ENCODE results near the gene TSC22D4.

Gene TSC22D4

GRCh38 chr7:100492738-100493475 lies 13.9 kb upstream of the TSC22D4 start:
- DNase-seq (ENCODE audit: low spot score): no peak

DNA sequence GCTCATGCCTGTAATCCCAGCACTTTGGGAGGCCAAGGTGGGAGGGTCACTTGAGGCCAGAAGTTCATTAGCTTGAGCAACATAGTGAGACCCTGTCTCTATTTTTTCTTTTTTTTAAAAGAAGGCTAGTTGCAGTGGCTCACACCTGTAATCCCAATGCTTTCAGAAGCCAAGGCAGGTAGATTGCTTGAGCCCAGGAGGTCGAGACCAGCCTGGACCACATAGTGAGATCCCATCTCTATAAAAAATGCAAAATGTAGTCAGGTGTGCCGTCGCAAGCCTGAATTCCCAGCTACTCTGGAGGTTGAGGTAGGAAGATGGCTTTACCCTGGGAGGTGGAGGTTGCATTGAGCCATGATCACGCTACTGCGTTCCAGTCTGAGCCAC lies 12.2 kb upstream of the TSC22D4 start:
- no peak for DNase-seq (ENCODE audit: low spot score)

DNA sequence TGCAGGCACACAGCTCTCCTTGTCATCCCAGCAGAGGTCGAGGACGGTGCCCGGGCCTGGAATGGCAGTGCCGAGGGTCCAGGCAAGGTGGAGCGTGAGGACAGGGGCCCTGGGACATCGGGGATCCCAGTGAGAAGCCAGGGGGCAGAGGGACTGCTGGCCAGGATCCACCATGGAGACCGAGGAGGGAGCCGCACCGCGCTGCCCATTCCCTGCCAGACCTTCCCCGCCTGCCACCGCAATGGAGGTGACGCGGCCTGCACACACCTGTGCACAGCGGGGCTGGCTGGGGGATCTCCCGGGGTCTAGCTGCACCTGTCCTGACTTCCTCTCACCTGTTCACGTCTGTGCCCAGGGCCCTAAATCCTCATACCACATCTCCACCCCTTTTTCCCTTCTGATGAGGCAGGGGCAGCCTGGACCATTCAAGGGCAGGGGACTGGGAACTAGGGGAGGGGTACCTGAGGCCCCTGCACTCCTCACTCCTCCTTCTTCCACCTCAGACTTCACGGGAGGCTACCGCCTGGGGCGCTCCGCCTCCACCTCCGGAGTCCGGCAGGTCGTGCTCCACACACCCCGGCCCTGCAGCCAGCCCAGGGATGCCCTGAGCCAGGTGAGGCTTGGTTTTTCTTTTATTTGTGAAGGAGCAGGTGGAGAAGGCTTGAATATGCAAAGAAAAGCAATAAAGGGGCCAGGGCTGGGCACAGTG lies 11.6 kb upstream of the TSC22D4 start:
- DNase-seq (ENCODE audit: low spot score): no peak

- peak; percentile 99 for DNase-seq (ENCODE audit: low spot score)
Measured at GRCh38 chr7:100489824-100490223, 10.8 kb upstream of the TSC22D4 start.

DNA sequence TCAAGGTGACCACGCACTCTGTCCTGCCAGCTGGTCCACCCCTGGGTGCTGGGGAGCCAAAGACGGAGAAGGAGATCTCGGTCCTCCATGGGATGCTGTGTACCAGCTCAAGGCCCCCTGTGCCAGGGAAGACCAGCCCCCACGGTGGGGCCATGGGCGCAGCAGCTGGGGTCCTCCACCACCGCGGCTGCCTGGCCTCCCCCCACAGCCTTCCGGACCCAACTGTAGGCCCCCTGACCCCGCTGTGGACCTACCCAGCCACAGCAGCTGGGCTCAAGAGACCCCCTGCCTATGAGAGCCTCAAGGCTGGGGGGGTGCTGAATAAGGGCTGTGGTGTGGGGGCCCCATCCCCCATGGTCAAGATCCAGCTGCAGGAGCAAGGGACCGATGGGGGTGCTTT lies 10.1 kb upstream of the TSC22D4 start:
- no peak for DNase-seq (ENCODE audit: low spot score)

DNA sequence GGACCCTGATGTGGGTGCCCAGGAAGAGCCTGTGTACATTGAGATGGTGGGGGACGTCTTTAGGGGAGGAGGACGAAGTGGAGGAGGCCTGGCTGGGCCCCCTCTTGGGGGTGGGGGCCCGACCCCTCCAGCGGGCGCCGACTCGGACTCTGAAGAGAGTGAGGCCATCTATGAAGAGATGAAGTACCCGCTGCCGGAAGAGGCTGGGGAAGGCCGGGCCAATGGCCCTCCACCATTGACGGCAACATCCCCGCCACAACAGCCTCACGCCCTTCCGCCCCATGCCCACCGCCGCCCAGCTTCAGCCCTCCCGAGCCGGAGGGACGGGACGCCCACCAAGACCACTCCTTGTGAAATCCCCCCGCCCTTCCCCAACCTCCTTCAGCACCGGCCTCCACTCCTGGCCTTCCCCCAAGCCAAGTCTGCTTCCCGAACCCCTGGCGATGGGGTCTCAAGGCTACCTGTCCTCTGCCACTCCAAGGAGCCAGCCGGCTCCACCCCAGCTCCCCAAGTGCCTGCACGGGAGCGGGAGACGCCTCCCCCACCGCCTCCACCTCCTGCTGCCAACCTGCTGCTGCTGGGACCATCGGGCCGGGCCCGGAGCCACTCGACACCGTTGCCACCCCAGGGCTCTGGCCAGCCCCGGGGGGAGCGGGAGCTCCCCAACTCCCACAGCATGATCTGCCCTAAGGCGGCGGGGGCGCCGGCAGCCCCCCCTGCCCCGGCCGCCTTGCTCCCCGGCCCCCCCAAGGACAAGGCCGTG lies 9.5 kb upstream of the TSC22D4 start:
- DNase-seq (ENCODE audit: low spot score): no peak

DNA sequence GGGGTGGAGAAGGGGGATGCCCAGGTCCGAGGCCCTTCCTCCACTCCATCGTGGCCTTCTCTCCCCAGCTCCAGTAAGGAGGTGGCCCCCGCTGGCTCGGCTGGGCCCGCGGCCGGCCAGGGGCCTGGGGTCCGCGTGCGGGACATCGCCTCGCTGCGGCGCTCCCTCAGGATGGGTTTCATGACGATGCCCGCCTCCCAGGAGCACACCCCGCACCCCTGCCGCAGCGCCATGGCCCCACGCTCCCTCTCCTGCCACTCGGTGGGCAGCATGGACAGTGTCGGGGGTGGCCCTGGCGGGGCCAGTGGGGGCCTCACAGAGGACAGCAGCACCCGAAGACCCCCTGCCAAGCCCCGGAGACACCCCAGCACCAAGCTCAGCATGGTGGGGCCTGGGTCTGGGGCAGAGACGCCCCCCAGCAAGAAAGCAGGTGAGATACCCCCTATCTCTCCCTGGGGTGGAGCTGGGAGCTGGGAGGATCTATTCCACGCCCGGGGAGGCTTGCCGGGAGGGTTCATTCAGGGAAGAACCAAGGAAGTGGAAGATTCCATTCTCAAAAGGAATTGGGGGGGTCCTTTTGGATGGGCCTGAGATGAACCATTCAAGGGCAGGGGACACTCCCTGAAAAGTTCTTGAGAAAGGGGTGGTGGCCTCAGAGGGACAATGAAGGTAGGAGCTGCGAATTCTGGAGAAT lies 7.9 kb upstream of the TSC22D4 start:
- no peak for DNase-seq (ENCODE audit: low spot score)

- DNase-seq (ENCODE audit: low spot score): no peak
Measured at GRCh38 chr7:100486111-100486636, 7.2 kb upstream of the TSC22D4 start.

- DNase-seq (ENCODE audit: low spot score): no peak
Measured at GRCh38 chr7:100485471-100485876, 6.5 kb upstream of the TSC22D4 start.

- no peak for DNase-seq (ENCODE audit: low spot score)
Measured at GRCh38 chr7:100484673-100485045, 5.6 kb upstream of the TSC22D4 start.

DNA sequence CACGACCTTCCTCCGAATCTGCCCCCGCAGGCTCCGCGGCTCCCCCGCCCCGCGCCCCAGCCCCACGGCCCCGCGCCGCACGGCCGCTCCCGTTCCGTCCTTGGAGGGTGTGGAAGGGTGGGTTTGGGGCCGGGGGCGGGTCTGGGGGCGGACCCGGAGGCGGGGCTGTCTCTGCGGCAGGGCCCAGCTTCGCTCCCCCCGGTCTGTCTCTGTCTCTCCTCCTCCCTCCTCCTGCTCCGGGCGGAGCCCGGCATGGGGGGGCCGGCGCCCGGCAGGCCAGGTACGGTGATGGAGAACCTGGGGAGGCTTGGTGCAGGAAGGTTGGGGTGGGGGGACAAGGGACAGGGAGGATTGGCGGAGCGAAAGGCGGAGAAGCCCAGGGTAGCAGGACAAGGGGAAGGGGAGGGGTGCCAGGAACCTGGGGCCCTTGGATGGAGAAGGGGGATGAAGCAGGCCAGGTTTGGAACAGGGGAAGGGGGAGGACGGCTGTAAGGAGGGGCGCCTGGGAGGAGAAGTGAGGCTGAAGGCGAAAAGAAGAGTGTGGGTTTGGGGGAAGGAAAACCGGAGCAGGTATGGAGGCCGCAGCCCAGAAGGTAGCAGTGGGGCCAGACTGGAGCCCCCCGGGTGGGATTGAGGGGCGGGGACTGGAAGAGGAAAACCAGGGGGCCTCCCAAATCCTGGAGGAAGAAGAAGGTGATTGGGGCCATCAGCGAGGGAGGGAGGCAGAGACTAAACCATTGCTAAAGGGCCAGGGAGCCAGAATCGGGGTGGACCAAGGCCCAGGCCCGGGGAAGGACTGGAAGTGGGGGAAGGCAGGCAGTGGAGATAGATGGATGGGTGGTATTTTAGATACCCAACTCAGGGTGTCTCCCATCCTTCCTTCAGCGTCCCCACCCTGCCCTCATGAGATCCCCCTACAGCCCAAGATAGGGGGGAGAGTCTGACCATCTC lies 5.0 kb upstream of the TSC22D4 start, which contains the start of gene NYAP1:
TSS of gene NYAP1 (plus strand) at position 206 of the 951 bp plus-strand sequence. CDS start 1,385 bp downstream, outside the sequence.
- DNase-seq (ENCODE audit: low spot score): peak; percentile 35

DNA sequence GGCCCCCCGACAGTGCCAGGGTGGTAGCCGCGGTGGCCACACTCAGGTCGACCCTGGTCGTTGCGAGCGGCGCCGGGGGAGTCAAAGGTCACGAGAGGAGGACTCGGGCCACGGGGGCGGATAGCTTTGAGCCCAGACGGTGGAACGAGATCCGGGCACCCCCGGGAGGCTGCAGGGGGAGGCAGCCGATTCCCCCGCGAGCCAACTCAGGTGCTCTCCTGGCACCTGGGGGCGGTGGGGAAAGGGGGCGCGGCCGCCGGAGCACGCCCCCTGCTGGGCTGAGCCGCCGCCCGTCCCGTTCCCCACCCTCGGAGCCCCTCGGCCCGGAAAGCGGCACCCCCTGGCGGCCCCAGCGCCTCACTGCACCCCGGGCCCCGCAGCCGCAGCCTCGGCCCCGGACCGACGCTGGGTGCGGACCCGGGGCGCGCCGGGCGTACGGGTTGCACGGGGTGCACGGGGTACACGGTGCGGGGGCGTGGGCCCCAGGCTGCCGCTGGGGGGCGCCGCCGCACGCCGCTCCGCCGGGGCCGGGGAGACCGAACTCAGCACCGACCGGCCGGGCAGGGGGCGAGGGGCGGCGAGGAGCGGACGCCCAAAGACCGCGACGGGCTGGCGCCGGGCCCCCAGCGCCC lies 4.2 kb upstream of the TSC22D4 start:
- DNase-seq (ENCODE audit: low spot score): peak; percentile 29

- no peak for DNase-seq (ENCODE audit: low spot score)
Measured at GRCh38 chr7:100482728-100483089, 3.7 kb upstream of the TSC22D4 start.

- no peak for DNase-seq (ENCODE audit: low spot score)
Measured at GRCh38 chr7:100481466-100481865, 2.5 kb upstream of the TSC22D4 start.

GRCh38 chr7:100477871-100478267 lies 1.1 kb downstream of the TSC22D4 start:
- DNase-seq (ENCODE audit: low spot score): no peak

DNA sequence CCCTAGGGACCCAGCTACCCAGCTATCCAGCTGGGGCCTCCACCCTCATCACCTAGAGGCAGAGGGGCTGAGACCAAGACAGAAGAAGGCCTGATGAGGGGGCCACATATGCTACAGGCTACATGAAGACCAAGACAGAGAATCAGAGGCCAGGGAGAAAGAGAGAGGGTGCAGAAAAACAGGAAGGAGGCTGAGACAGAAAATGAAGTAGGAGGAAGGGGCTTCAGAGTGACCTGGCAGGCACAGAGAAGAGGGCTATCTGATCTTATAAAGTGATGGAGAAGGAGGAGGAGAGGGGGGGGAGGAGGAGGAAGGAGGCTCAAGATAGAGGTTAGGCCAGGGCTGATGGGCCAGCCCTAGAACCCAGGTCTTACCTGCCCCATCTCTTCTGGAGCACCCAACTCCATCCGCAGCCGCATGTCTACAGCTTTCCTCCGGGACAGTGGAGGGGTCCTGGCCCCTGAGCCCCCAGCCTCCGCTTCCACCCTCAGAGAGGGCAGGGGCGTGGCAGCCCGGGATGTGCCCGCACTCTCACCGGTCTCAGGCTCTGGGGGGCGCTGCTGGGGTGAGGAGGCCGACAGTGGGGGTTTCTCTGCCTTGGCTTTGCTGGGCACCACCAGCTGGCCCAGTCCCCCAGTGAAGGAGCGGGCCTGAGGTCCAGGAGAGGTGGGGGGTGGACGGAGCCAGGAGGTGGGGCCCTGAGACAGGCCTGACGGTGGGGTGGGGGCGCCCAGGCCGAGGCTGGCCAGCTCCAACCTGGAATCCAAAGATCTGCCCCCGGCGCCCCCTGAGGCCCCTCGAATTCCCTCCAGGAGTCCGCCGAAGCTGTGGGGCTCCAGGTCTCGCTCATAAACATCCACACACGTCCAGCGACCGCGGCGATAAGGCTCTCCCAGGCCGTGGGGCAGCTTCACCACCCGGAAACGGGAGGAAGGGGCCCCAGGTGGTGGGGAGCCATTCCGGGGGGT lies 1.8 kb downstream of the TSC22D4 start:
- DNase-seq (ENCODE audit: low spot score): no peak

DNA sequence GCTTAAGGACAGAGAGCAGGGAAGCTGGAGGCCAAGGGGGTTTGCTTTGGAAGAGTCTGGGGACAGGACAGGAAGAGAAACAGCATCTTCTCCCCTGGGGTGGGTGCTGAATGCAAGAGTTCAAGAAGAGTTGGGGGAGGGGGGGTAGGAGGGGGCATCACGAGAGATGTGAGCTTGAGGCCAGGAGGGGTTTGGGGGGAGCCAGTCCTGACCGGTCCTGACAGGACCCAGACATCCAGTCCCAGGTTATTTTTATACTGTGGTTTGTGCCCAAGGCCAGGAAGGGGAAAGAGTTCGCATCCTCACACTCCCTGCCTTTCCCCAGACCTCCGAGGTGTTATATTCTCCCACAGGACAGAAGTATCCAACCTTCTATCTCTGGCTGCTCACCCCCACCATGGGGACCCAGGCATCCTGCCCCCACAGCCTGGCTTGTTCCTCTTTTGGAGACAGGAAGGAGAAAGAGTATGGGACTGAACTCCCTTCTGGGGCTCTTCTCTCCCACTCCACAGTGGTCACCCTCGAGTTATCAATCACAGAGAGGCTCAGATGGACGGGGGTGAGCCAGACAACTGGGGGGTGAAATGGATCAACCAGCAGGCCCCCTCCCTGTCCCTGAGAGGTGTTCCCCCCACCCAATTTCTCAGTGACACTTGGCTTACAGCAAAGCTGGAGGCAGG lies 2.8 kb downstream of the TSC22D4 start:
- no peak for DNase-seq (ENCODE audit: low spot score)

DNA sequence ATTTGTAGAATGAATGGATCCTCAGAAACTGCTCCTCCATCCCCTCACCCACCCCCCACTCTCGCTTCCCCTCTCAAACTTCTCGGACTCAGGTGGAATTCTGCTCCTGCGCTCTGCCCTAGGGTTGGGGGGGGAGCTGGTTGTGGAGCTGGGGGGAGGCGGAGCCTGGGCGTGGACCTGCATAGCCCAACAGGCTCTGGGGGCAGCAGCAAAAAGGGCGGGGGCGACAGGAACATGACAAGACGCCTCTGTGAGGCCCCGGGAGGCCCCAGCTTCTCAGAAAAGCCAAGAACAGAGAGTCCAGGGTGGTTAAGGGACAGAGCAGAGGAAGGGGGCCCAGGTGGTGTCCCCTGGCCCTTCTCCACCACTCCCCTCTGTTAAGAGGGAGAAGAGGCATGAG lies 3.5 kb downstream of the TSC22D4 start:
- DNase-seq (ENCODE audit: low spot score): no peak
